Adrenal gland (tissue), 5 donors: ENCODE measurements around the gene MBOAT7.

ENCODE experiments used
- CTCF ChIP-seq, 6 experiments: fragments of 450-650 bp in 4 of 6; fragments of 200-600 bp in 2 of 6; sonication (generic) in 1 of 6; IDR thresholded peaks; 1 replicate in 5 of 6; 2 replicates in 1 of 6; pipeline versions ENCODE4 v1.5.1 to v1.8.0; 2016 to 2021; ENCODE audit warnings: antibody characterized with exemption in 6 of 6, mild to moderate bottlenecking in 2 of 6, moderate library complexity in 1 of 6
- POLR2A ChIP-seq, 2 donors: fragments of 450-650 bp; IDR thresholded peaks; one replicate each; pipeline ENCODE4 v1.6.1; 2017; ENCODE audit warnings: antibody characterized with exemption in 2 of 2, mild to moderate bottlenecking in 2 of 2, moderate library complexity in 1 of 2
- donor health status: DM: no; HTN: no; CAD: no.

- TF ChIP-seq CTCF (IDR thresholded peaks at IDR 0.05) = no peak
- TF ChIP-seq POLR2A (IDR thresholded peaks at IDR 0.05) = no peak
These were observed 19.3 kb upstream of the MBOAT7 start for GRCh38 chr19:54208784-54209057.
